Measurements from ENCODE around the gene FAT3. TPM values are rescaled to one million over a fixed set of nuclear protein-coding genes. Genes with fewer than 3 reads are reported as not detected.

The FAT3 gene
- total RNA-seq, 2 donors from 2014 or later = 9.6 to 14.4 TPM

GRCh38 chr11:92253421-92253820 lies 28.8 kb downstream of the FAT3 start:
- no peak overlapping the region for H3K27ac ChIP-seq
- H3K4me1 ChIP-seq (replicated peaks) = no peaks in the 10 kb centered on the region
- no peaks in the 10 kb centered on the region for H3K9me3 ChIP-seq
- H3K36me3 ChIP-seq = no peaks in the 10 kb centered on the region
- DNase-seq (ENCODE audit: low spot score) = no peak
- intact Hi-C loops (cut with DNase I) = loop anchor here (10.0 kb wide), 1 partner anchor 61 kb away; no protein-coding TSS in a partner anchor
- no peaks in the 10 kb centered on the region for H3K27me3 ChIP-seq (replicated peaks; ENCODE audit: insufficient read depth)
- H3K4me3 ChIP-seq = no peak overlapping the region
- WGBS = 60% methylated on average over 1 of the region's 1 CpG
- no peak for TF ChIP-seq POLR2A (IDR thresholded peaks at IDR 0.05)
- TF ChIP-seq, protein P1, sequence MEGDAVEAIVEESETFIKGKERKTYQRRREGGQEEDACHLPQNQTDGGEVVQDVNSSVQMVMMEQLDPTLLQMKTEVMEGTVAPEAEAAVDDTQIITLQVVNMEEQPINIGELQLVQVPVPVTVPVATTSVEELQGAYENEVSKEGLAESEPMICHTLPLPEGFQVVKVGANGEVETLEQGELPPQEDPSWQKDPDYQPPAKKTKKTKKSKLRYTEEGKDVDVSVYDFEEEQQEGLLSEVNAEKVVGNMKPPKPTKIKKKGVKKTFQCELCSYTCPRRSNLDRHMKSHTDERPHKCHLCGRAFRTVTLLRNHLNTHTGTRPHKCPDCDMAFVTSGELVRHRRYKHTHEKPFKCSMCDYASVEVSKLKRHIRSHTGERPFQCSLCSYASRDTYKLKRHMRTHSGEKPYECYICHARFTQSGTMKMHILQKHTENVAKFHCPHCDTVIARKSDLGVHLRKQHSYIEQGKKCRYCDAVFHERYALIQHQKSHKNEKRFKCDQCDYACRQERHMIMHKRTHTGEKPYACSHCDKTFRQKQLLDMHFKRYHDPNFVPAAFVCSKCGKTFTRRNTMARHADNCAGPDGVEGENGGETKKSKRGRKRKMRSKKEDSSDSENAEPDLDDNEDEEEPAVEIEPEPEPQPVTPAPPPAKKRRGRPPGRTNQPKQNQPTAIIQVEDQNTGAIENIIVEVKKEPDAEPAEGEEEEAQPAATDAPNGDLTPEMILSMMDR (IDR thresholded peaks at IDR 0.05) = no peak

DNA sequence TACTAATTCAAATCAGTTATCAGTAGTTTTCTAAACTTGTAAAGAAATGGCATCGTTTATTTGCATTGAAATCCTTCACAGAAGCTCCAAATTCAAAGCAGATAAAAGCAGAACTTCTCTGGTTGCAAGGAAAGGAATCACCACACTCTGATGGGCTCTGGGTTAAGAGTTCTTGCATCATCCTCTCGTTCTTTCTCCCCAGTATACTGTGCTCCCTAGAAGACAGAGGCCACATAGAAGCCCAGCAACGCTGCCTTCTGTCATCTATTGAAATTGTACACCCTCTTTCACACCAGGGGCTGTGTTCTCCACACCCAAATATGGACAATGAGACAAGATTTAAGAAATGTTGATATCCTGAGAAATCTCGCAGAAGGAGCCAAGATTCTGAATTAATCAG lies 29.3 kb downstream of the FAT3 start:
- H3K36me3 ChIP-seq = no peaks in the 10 kb centered on the region
- no peaks in the 10 kb centered on the region for H3K4me1 ChIP-seq (replicated peaks)
- H3K27me3 ChIP-seq (replicated peaks; ENCODE audit: insufficient read depth) = no peaks in the 10 kb centered on the region
- WGBS = 48% methylated on average over 4 of the region's 4 CpGs
- no peak overlapping the region for H3K27ac ChIP-seq
- intact Hi-C loops (cut with DNase I) = loop anchor here (10.0 kb wide), 1 partner anchor 61 kb away; no protein-coding TSS in a partner anchor
- no peaks in the 10 kb centered on the region for H3K9me3 ChIP-seq
- DNase-seq (ENCODE audit: low spot score) = no peak
- TF ChIP-seq POLR2AphosphoS5 (IDR thresholded peaks at IDR 0.05) = no peak
- TF ChIP-seq POLR2A (IDR thresholded peaks at IDR 0.05) = no peak
- TF ChIP-seq, protein P1 (IDR thresholded peaks at IDR 0.05) = no peak
- H3K4me3 ChIP-seq = no peak overlapping the region

DNA sequence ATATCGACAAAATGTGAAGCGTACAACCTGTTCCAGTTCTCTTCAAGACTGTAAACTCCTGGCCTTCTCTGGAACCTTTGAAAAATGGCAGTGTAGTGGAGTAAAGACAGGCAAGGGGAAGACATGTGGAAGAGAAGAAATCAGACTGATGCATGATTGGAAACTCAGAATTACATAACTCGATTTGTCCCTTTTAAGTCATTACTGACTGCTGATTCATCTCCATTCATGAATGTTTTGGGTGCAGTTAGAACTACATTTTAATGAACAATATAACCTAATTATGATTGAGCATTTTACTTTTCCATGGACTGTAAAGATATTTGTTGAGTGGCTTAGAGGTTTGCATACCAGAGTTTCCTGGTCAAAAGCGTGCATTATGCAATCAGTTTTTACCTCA lies 32.9 kb downstream of the FAT3 start:
- Histone ChIP-seq H3K27me3 (replicated peaks; ENCODE audit: insufficient read depth) (no peaks in the 10 kb centered on the region), H3K27ac (no peak overlapping the region), H3K9me3 (no peaks in the 10 kb centered on the region), H3K36me3 (no peaks in the 10 kb centered on the region), H3K4me3 (no peak overlapping the region), H3K4me1 (replicated peaks) (no peaks in the 10 kb centered on the region)
- 94% methylated on average over 4 of the region's 4 CpGs for WGBS
- TF ChIP-seq POLR2A (IDR thresholded peaks at IDR 0.05) (no peak), POLR2AphosphoS5 (IDR thresholded peaks at IDR 0.05) (no peak)
- TF ChIP-seq, protein P1 (IDR thresholded peaks at IDR 0.05) = no peak
- DNase-seq (ENCODE audit: low spot score) = no peak
- intact Hi-C loops (cut with DNase I) = loop anchor here (10.0 kb wide), 1 partner anchor 57 kb away; no protein-coding TSS in a partner anchor

DNA sequence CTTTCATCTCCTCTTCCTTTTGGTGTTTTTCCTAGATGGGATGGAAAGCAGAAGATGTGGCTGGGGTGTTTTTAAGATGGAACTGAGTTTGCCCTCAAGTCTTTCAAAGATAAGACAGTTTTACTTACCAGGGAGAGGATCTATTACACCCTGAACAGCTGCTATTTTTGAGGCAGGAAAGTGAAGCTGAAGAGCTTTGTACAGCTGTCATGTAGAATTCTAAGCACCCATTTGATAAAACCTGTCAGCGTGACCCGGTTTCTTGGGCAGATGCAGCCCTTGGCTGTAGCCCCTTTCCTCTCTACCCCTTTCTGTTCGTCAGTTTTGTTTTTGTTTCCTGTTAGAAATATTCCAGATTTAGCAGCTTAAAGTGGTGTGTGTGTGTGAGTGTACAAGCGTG lies 35.2 kb downstream of the FAT3 start:
- no peak for DNase-seq (ENCODE audit: low spot score)
- H3K4me1 ChIP-seq (replicated peaks) = no peaks in the 10 kb centered on the region
- no peaks in the 10 kb centered on the region for H3K27me3 ChIP-seq (replicated peaks; ENCODE audit: insufficient read depth)
- H3K27ac ChIP-seq = no peak overlapping the region
- H3K4me3 ChIP-seq = no peak overlapping the region
- 79% methylated on average over 4 of the region's 4 CpGs for WGBS
- no peaks in the 10 kb centered on the region for H3K36me3 ChIP-seq
- no peaks in the 10 kb centered on the region for H3K9me3 ChIP-seq
- TF ChIP-seq, protein P1 (IDR thresholded peaks at IDR 0.05) = no peak
- TF ChIP-seq POLR2A (IDR thresholded peaks at IDR 0.05) = no peak
- TF ChIP-seq POLR2AphosphoS5 (IDR thresholded peaks at IDR 0.05) = no peak
- intact Hi-C loops (cut with DNase I) = loop anchor here (10.0 kb wide), 1 partner anchor 55 kb away; no protein-coding TSS in a partner anchor

GRCh38 chr11:92264350-92264749 lies 39.7 kb downstream of the FAT3 start:
- TF ChIP-seq POLR2A (IDR thresholded peaks at IDR 0.05) (no peak), POLR2AphosphoS5 (IDR thresholded peaks at IDR 0.05) (no peak)
- TF ChIP-seq, protein P1 (IDR thresholded peaks at IDR 0.05) = no peak
- Histone ChIP-seq H3K9me3 (no peaks in the 10 kb centered on the region), H3K36me3 (no peaks in the 10 kb centered on the region), H3K27me3 (replicated peaks; ENCODE audit: insufficient read depth) (no peaks in the 10 kb centered on the region), H3K4me1 (replicated peaks) (no peaks in the 10 kb centered on the region), H3K4me3 (no peak overlapping the region), H3K27ac (no peak overlapping the region)
- WGBS = 91% methylated on average over 2 of the region's 2 CpGs
- DNase-seq (ENCODE audit: low spot score) = no peak
- intact Hi-C loops (cut with DNase I) = no loop called here

Data from prostate gland (tissue), 2 donors.